ENCODE measurements around the gene ASCL2.

Gene ASCL2

DNA sequence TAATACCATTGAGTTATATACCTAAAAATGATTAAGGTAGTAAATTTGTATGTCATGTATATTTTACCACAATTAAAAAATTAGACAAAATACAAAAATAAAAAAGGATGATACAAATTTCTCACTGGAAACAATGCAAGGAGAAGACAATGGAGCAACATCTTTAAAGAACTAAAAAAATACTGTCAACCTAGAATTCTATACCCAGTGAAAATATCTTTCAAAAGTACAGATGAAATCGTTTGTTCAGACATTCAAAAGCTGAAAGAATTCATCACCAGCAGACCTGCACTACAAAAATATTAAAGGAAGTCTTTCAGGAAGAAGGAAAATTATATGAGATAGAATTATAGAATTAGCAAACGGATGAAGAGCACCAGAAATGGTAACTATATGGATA is 9.8 kb upstream of the ASCL2 start:
- DNase-seq (ENCODE audit: extremely low read depth, low read depth): no peak
- no peak for TF ChIP-seq CTCF (IDR thresholded peaks at IDR 0.05; ENCODE audit: low read depth, low read length)

DNA sequence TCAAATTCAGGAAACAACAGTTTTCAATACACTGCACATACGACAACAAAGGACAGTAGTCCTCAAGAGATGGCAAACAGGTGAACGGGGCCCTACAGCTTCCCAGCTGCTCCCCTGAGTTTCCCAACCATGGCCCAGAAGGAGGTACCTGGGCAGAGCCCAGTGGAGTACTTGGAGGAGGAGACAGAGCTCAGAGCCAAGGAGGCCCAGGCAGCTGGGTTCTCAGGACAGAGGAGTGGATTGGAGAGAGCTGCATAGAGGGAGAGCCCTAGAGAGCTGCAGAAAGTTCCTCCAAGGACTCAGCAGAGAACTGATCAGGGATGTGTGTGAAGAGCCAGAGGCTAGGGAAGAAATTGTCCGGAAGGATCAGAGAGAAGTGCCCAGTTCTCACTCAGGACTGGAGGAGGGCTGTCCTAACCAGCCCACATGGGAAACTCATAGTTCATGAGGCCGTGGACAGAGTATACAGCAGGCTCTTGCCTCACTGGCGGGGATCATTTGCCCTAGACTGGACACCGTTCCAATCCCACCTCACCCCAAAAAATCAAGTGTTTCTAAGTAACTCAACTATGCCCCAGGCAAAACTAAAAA is 7.6 kb upstream of the ASCL2 start:
- DNase-seq (ENCODE audit: extremely low read depth, low read depth): no peak

GRCh38 chr11:2277008-2277346 is 6.6 kb upstream of the ASCL2 start:
- no peak for DNase-seq (ENCODE audit: extremely low read depth, low read depth)
- no peak for TF ChIP-seq CTCF (IDR thresholded peaks at IDR 0.05; ENCODE audit: low read depth, low read length)

More for the DNA sequence above, 7.6 kb upstream of the ASCL2 start:
- no peak for TF ChIP-seq CTCF (IDR thresholded peaks at IDR 0.05; ENCODE audit: low read depth, low read length)

DNA sequence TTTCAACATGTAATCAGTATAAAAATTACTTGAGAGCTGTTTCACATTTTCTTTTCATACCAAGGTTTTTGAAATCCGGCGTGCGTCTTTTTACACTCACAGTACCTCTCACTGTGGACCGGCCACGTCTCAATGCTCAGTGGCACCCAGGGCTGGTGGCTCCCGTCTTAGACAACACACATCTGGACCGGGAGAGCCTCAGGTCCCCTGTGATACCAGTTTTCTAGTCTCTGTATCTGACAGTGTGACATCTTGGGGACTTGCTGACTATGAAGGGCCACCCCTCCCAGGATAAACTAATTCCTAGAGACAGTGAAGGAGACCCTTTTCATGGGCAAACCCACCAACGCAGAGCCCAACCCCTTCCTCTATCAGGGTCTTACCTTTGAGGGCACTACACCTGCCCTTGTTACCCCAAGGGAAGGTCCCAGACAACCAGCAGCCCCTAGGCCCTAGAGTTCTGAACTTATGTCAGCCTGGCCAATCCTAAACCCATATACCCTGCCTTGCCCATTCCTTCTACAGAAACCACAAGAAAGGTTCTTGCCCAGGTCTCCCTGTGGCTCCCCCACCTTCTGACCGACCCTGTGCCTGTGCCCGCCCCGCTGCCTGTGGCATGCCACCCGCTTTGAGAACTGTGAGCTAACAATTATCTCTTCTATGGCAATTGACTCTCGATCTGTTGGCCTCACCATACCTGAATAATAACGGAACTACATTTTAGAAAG is 6.1 kb upstream of the ASCL2 start:
- no peak for DNase-seq (ENCODE audit: extremely low read depth, low read depth)
- no peak for TF ChIP-seq CTCF (IDR thresholded peaks at IDR 0.05; ENCODE audit: low read depth, low read length)

GRCh38 chr11:2275334-2276279 is 5.2 kb upstream of the ASCL2 start:
- no peak for TF ChIP-seq CTCF (IDR thresholded peaks at IDR 0.05; ENCODE audit: low read depth, low read length)
- DNase-seq (ENCODE audit: extremely low read depth, low read depth): no peak

GRCh38 chr11:2273771-2274170 is 3.4 kb upstream of the ASCL2 start:
- no peak for TF ChIP-seq CTCF (IDR thresholded peaks at IDR 0.05; ENCODE audit: low read depth, low read length)
- DNase-seq (ENCODE audit: extremely low read depth, low read depth): no peak

GRCh38 chr11:2273311-2273710 is 2.9 kb upstream of the ASCL2 start:
- no peak for DNase-seq (ENCODE audit: extremely low read depth, low read depth)
- TF ChIP-seq CTCF (IDR thresholded peaks at IDR 0.05; ENCODE audit: low read depth, low read length): no peak
